Measurements from ENCODE around the gene SPRR1B.
"Not testable (repeated sequence)": the region's sequence is repeated elsewhere in the genome, so short reads cannot be mapped to it uniquely, and the experiment has no call there.

Gene SPRR1B, protein sequence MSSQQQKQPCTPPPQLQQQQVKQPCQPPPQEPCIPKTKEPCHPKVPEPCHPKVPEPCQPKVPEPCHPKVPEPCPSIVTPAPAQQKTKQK

DNA sequence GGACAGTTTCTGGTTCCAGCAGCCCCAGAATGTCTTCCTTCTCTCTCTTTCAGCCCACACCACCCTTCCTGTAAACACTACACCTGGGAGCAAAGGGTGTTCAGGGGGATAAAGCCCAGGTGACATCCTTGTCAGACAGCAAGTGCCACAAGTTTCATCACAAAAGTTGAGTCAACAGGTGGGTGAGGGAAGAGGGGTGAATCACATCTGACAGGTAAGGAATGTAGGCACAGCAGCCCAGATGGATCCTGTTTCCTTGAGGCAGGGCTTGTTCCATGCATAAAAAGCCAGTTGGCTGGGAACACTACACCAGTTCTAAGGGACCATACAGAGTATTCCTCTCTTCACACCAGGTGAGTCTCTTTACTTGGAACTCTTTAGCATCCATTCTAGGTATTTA lies at the start of gene SPRR1B:
Gene SPRR1B (plus strand): TSS at position 309 of the 400 bp plus-strand sequence. CDS start 1,143 bp downstream, outside the sequence.
- DNase-seq: no peak

DNA sequence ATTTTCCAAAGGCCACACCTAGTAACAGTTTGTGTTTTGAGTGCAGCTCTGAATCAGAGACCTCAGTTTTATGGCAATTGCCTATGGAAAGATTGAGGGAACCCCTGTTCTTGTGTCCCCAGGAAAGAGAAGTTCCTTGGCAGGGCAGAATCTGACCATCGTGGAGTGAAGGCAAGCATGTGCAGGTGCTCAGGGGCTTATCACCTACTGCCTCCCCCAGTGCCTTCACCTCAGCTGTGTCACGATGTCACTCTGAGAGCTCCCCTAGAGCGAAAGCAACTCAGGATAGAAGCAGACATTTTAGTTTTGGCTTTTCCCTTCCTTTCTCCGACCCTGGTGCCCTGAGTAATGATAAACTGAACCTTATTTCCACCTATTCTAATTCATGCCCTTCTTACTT lies 48.9 kb upstream of the SPRR1B start:
- no peak for DNase-seq

DNA sequence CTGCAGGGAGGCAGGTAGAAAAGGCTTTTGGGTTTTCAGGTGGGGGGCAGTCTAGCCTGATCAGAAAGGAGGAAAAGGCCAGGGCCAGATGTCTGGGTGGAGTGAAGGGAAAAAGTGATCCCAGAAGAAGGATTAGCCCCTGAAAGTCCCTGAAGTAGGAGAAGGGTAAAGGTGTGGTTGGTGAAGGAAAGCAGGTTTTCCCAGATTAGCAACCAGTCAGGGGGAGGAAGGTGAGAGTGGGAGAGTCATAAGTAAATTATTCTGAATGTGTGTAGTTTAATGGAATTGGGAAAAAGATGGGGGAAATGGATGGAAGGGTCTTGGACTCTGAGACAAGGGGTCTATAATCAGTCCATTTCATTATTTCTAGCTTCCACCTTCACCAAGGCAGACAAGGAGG lies 47.8 kb upstream of the SPRR1B start:
- no peak for DNase-seq

DNA sequence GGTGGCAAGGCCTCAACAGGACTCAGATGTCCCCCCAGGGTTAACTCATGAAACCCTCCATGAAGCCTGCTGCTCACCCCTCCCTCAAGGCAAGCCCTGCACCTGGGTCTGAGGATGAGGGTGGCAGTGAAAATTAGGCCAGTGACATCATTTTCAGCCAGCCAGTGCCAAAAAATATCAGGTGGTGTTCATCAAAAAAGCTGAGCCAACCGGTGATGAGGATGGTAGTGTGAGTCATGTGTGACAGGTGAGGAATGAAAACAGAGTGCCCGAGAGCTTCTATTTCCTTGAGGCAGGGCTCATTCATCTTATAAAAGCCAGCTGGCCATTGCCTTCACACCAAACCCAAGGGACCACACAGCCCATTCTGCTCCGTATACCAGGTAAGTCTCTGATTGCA lies 47.3 kb upstream of the SPRR1B start, which contains the start of gene SPRR1A:
Gene SPRR1A (plus strand): TSS at position 339 of the 400 bp plus-strand sequence. CDS start 1,150 bp downstream, outside the sequence.
- DNase-seq: no peak

DNA sequence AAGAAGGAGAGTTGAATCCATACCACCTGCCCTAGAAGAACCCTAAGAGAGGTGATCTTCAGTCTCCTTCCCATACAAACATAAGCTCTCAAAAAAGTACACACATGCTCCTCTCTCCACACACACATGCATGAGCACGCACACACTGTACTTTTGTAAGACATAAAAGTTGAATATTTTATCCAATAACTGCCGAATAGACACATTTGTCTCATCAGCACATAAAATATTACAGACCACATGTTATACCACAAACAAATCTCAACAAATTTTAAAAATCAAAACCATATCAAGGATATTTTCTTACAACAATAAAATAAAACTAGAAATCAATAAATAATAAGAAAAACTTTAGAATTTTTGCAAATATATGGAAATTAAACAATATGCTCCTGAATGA lies 44.4 kb upstream of the SPRR1B start:
- no peak for DNase-seq

DNA sequence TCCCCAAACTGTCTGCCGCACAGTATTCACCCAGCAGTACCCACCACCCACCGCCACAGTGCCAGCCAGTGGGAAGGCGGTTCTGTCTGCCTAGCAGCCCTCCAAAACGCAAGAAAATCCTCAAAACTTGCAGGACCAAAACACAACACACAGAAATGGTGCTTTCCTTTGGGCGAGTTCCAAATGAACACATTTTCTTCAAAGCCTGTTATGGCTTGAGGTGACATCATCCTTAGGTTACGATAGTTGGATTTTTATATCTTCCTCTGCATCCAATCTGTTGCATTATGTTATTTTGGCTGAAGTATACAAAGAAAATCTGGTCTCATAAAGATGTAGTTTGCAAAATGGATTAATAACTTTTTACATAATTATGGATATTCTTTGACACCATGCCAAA lies 37.8 kb upstream of the SPRR1B start:
- no peak for DNase-seq

DNA sequence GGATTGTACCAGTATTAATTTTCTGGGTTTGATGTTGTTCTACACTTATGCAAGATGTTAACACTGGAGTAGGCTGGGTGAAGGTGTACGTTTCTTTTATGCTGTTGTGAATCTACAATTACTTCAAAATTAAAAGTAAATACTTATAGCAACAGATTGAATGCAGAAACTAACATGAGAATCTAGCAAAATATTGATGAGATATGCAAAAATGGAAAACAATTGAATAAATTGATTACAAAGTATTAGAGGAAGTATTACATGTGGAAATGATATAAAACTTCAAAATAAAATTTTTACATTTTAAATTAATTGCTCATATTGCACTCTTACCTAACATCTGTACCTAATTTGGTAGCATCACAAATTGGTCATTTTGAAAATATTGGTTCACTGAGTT lies 35.2 kb upstream of the SPRR1B start:
- DNase-seq: no peak

DNA sequence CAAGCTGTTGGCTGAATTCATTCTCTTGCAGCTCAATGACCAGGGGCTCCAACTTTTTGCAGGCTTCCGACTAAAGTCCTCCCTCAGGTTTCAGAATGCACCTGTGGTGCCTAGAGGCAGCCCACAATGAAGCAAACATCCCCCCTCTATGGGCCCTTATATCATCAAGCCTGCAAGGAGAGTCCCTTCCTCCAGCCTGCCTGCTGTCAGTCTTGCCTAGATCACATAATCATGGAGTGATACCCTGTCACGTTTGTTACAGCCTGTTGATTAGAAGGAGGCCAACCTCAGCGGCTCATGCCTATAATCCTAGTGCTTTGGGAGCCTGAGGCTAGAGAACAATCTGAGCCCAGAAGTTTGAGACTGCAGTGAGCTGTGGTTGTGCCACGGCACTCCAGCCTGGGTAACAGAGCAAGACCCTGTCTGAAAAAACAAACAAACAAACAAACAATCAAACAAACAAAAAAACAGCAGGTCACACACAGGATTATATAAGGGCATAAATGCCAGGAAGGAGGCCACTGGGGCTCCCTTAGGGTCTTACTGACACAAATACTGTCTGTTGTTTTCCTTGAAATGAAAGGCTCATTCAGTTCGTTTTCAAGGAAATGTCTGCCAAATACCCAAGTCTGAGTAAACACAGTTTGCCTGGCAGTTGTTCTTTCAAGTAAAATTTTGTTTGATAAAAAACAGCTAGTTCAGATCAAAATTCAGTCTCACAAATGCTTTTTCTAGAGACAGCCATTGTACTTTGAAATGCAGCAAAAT lies 34.2 kb upstream of the SPRR1B start:
- DNase-seq: no peak

DNA sequence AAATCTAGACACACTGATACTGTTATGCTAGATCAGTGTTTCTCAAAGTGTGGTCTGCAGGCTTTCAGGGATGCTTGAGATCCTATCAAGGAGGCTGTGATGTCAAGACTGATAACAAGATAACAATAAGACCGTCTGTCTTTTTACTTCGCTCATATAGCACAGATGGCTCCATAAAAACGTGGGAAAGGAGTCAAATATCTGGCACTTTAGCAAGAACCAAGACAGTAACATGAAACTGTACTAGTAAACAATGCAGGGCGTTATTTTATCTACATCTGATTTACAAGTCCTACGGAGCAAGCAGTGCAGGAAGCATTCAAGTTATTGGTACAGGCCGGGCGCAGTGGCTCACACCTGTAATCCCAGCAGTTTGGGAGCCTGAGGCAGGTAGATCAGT lies 33.1 kb upstream of the SPRR1B start:
- no peak for DNase-seq

DNA sequence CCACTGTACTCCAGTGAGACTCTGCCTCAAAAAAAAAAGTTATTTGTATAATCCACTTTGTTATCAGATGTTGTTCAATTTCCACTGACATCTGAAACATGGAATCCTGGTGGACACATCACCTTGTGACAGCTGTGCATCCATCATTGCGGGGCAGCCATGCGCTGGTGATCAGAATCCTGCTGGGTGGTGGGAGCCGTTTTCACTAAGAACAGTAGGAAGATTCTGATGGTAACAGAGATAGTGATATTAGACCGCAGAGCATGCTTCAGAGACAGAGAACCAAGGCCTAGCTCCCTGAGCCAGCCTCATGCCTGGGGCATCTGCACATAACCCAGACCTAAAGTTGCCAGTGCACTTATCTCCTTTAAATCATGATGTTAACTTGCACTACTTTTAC lies 32.5 kb upstream of the SPRR1B start:
- DNase-seq: no peak

DNA sequence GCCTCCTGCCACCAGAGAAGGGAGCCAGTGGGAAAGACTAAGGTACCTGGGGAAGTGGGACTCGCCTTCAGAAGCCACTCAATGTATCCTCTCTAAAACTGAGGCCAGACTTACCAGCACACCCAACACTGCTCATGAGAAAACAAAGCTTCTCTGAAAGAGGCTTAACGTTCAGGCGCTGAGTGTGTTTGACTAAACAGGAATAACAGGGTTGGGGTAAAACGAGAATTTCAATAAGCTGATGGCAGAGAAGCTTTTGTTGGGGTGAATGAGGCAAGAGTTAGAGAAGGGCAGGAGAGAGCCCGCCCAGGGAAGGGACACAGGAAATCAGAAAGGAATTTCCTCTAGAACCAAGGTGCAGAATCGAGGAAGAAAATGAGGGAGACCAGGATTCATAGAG lies 31.2 kb upstream of the SPRR1B start:
- no peak for DNase-seq

DNA sequence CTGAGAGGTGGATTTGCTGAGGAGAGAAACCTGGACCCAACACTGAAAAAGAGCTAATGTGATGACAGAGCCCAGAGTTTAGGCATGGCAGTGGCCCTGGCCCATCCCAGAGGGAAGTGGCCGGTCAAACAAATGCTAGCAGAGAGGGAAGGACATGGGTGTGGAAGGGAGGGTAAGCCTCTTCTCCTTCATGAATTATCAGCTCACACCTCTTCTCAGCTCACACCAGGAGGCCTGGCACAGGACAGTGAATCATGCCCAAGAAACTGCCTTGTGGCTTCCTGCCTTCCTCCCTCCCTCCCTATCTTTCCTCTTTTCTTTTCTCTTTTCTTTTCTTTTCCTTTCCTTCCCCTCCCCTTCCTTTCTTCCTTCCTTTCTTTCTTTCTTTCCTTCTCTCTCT lies 30.7 kb upstream of the SPRR1B start:
- no peak for DNase-seq

DNA sequence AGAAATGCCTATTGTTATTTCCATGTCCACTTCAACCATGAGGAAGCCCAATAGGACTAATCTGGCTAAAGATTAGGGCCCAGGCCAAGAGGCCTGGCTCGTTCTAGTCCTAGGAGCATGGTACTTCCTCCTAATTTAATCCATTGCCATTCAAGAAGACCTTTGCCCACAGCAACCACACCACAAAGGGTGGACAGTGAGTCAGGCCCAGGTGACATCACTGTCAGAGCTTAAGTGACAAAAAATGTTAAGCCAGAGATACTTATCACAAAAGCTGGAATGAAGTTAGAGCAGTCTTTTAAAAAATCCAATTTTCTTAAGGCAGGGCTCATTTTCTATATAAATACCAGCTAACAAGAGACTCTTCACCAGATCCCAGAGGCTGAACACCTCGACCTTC lies 29.6 kb upstream of the SPRR1B start, which contains the start of gene SPRR3:
Gene SPRR3 (plus strand): TSS at position 368 of the 400 bp plus-strand sequence. CDS start 1,272 bp downstream, outside the sequence.
- DNase-seq: no peak

DNA sequence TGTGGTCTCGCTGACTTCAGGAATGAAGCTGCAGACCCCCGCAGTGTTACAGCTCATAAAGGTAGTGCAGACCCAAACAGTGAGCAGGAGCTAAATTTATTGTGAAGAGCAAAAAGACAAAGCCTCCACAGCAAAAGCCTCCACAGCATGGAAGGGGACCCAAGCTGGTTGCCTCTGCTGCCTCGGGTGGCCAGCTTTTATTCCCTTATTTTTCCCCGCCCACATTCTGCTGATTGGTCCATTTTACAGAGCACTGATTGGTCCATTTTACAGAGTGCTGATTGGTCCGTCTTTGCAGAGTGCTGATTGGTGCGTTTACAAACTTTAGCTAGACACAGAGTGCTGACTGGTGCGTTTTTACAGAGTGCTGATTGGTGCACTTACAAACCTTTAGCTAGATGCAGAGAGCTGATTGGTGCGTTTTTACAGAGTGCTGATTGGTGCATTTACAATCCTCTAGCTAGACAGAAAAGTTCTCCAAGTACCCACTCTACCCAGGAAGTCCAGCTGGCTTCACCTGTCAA lies 19.7 kb upstream of the SPRR1B start:
- DNase-seq: not testable (repeated sequence)

DNA sequence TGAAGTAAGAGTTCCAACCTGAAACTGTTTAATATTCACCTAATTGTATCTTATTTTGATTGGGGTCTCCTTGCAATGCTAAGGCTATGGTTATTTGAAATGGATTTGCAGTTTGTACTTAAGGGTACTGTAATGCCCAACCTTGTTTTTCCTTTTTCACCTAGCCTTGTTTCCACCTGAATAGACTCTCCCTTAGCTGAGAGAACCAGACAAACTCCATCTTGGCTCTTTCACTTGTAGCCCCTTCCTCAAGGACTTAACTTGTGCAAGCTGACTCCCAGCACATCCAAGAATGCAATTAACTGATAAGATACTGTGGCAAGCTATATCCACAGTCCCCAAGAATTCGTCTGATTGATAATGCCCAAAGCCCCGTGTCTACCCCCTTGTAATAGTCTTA lies 9.2 kb upstream of the SPRR1B start:
- not testable (repeated sequence) for DNase-seq

DNA sequence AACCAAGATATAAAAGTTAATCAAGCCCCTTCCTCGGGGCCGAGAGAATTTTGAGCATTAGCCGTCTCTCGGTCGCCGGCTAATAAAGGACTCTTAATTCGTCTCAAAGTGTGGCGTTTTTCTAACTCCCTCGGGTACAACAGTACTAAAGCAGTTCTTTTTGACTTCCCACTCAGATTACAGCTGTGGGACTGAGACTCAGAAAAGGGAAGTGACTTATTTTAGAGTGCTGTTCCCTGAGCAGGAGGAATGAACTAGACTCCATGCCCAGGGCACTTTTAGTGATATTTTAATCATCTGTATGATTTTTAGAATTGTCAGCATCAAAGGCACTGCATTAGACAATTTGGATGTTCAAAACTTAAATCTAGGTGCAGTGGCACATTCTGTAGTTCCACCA lies 8.7 kb upstream of the SPRR1B start:
- not testable (repeated sequence) for DNase-seq

DNA sequence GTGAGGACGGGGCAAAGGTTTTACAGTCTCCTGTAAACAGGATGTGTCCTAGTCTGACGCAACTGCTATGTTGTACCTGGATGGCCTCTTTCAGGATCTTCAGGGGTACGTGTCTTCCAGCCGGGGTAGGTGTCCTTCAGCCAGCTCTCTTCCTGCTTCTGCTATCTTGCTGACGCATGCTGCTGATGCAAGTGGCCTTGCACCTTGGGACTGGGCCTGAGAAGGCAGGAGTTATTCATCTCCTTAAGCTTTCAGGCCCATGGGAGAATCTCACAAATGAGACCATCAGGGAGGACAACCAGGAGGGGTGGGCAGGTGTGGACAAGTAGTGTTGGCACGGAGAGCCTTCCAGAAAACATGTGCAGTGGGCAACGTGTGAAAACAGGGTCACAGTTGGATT lies 7.9 kb upstream of the SPRR1B start:
- DNase-seq: no peak

DNA sequence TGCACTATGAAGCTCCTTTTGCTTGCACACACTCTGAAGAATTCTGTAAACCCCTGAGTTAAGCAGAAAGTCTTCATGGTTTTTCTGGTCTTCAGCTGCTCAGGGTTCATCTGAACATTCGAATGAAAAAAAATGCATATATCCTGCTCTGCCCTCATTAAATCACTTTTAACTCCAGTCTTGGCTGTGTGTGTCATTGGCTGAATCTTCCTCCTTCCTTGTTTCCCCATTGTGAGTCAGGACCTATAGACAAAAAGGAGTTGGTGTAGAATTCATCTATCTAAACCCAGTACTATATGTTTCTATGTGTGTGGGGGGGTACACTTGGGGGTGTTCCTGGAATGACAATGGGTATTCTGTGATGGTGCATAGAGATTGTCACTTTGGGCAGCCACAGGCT lies 6.6 kb upstream of the SPRR1B start:
- no peak for DNase-seq

DNA sequence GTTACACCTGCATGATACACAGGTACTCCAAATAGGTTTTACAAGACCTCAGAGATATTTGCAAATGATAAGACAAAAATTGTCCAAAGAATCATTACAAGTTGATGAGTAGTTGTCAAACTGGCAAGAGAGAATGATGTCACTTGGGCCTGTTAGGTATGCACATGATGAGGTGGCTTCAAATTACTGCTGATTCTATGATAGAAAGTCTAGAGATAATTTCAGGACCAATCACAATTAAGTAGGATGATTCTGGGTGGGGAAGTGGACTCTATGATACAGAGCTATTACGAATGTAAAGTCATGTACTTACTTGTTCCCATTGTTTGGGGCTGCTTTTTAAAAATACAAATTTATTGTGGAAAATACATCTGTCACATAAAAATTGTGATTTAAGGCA lies 5.2 kb upstream of the SPRR1B start:
- no peak for DNase-seq

DNA sequence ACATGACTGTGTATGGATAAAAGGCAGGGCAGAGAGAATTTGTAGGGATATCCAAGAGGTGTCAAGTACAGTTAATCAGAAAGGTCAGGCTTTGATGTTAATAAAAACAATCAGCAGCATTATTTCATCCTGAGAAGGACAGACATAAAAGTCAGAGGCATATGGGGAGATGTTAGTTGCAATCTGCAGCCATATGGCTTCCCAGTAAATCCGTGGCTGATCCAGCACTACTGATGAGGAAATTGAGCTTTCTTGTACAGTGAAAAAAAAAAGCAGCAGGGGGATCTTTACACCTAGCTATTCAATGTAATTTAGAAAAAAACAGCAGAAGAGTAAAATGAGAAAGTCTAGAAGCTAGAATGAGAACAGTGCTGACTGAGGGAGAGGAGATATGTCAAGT lies 2.2 kb upstream of the SPRR1B start:
- DNase-seq: no peak

DNA sequence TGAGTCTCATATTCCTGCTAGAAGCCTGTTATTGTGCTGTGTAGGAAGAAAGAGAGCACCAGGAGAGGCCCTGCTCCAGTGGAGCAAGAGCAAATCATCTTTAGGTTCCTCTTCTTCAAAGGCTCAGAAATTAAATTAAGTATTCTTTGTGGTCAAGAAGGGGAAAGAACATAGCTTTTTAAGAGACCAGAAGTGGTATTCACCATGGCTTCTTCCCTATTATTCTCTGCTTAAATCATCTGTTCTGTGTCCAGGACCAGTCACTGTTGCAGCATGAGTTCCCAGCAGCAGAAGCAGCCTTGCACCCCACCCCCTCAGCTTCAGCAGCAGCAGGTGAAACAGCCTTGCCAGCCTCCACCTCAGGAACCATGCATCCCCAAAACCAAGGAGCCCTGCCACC lies 1.1 kb downstream of the SPRR1B start:
- no peak for DNase-seq

DNA sequence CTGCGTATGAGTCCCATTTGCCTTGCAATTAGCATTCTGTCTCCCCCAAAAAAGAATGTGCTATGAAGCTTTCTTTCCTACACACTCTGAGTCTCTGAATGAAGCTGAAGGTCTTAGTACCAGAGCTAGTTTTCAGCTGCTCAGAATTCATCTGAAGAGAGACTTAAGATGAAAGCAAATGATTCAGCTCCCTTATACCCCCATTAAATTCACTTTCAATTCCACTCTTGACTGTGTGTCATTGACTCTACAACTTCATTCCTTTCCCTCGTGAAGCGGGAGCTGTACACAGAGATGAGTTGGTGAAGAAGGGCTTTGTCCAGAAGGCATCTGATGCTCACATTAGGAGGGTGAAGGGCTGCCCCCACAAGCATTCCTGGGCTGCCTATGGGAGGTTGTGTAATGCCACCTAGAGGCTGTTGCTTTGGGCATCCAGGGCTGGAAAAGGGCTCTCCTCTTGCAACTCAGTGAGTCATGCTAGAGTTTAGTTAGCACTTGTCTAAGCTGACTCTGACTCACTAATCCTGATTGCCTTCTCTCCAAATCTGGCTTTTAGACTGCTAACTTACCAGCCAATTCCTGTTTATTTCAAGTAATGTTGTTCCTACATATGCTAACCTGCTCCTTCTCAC lies 1.8 kb downstream of the SPRR1B start:
- DNase-seq: no peak

DNA sequence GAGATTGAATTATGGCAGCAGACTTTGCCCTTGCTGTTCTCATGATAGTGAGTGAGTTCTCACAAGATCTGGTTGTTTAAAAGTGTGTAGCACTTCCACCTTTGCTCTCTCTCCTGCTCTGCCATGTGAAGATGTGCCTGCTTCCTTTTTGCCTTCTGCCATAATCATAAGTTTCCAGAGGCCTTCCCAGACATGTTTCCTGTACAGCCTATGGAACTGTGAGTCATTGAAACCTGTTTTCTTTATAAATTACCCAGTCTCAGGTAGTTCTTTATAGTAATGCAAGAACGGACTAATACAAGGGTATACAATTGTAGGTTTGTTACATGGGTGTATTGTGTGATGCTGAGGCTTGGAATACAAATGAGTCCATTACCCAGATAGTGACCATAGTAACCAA lies 4.2 kb downstream of the SPRR1B start:
- DNase-seq: no peak
